ENCODE results near the gene MRAS.
A peak's percentile ranks its signal among the peaks of the same experiment; 100 is the strongest.

The MRAS gene

GRCh38 chr3:138363322-138363721 lies 14.9 kb downstream of the MRAS start:
- DNase-seq (ENCODE audit: low read depth, low spot score) = no peak
- in situ Hi-C loops (cut with HindIII; ENCODE audit: low sequenced_read_pairs) = no loop called here
- TF ChIP-seq CTCF (IDR thresholded peaks at IDR 0.05; ENCODE audit: low read depth, low read length) = no peak
- H3K4me3 ChIP-seq (ENCODE audit: low read depth, low read length) = no peak overlapping the region

GRCh38 chr3:138364356-138365252 lies 16.2 kb downstream of the MRAS start:
- TF ChIP-seq CTCF (IDR thresholded peaks at IDR 0.05; ENCODE audit: low read depth, low read length) = no peak
- in situ Hi-C loops (cut with HindIII; ENCODE audit: low sequenced_read_pairs) = no loop called here
- H3K4me3 ChIP-seq (ENCODE audit: low read depth, low read length) = no peak overlapping the region
- DNase-seq (ENCODE audit: low read depth, low spot score) = no peak

- no peak for TF ChIP-seq CTCF (IDR thresholded peaks at IDR 0.05; ENCODE audit: low read depth, low read length)
- in situ Hi-C loops (cut with HindIII; ENCODE audit: low sequenced_read_pairs) = no loop called here
- no peak overlapping the region for H3K4me3 ChIP-seq (ENCODE audit: low read depth, low read length)
- no peak for DNase-seq (ENCODE audit: low read depth, low spot score)
Observed at GRCh38 chr3:138365253-138365555, 16.8 kb downstream of the MRAS start.

GRCh38 chr3:138366006-138366759 lies 17.8 kb downstream of the MRAS start:
- no peak for TF ChIP-seq CTCF (IDR thresholded peaks at IDR 0.05; ENCODE audit: low read depth, low read length)
- no peak for DNase-seq (ENCODE audit: low read depth, low spot score)
- H3K4me3 ChIP-seq (ENCODE audit: low read depth, low read length) = no peak overlapping the region
- in situ Hi-C loops (cut with HindIII; ENCODE audit: low sequenced_read_pairs) = no loop called here

- DNase-seq (ENCODE audit: low read depth, low spot score) = no peak
- no peak overlapping the region for H3K4me3 ChIP-seq (ENCODE audit: low read depth, low read length)
- TF ChIP-seq CTCF (IDR thresholded peaks at IDR 0.05; ENCODE audit: low read depth, low read length) = no peak
- in situ Hi-C loops (cut with HindIII; ENCODE audit: low sequenced_read_pairs) = no loop called here
Observed at GRCh38 chr3:138367326-138367850, 19.0 kb downstream of the MRAS start.

- TF ChIP-seq CTCF (IDR thresholded peaks at IDR 0.05; ENCODE audit: low read depth, low read length) = no peak
- no peak overlapping the region for H3K4me3 ChIP-seq (ENCODE audit: low read depth, low read length)
- in situ Hi-C loops (cut with HindIII; ENCODE audit: low sequenced_read_pairs) = no loop called here
- DNase-seq (ENCODE audit: low read depth, low spot score) = peak; percentile 18
Observed at GRCh38 chr3:138367911-138368310, 19.5 kb downstream of the MRAS start.

Data from astrocyte of the spinal cord (primary cell).